GM19023 (cell line): ENCODE results near the gene ADORA1.

Experiments
- ATAC-seq: cut with Tn5 transposase; IDR thresholded peaks from one replicate; pipeline ENCODE4 v1.9.1; 2021; ENCODE audit warnings: mild to moderate bottlenecking, moderate library complexity; ENCODE audit not compliant: unreplicated experiment

Gene ADORA1

GRCh38 chr1:203170625-203171330, 43.3 kb downstream of the ADORA1 start:
- no peak for ATAC-seq

GRCh38 chr1:203171341-203172183, 44.0 kb downstream of the ADORA1 start:
- no peak for ATAC-seq

- no peak for ATAC-seq
Measured at GRCh38 chr1:203172184-203173010, 44.9 kb downstream of the ADORA1 start.

GRCh38 chr1:203173011-203173555, 45.6 kb downstream of the ADORA1 start:
- ATAC-seq: no peak

- peak; percentile 86 for ATAC-seq
Measured at GRCh38 chr1:203173566-203173965, 46.0 kb downstream of the ADORA1 start.

- no peak for ATAC-seq
Measured at GRCh38 chr1:203174324-203174985, 46.9 kb downstream of the ADORA1 start.

- ATAC-seq: no peak
Measured at GRCh38 chr1:203175237-203175826, 47.8 kb downstream of the ADORA1 start, which contains the start of gene MYBPH. Gene MYBPH (minus strand): TSS chr1:203175826. CDS start chr1:203175755, 71 bp downstream.

- ATAC-seq: no peak
Measured at GRCh38 chr1:203175827-203176241, 48.3 kb downstream of the ADORA1 start.

- no peak for ATAC-seq
Measured at GRCh38 chr1:203176273-203177035, 48.9 kb downstream of the ADORA1 start.

GRCh38 chr1:203177036-203177405, 49.5 kb downstream of the ADORA1 start:
- ATAC-seq: no peak

- ATAC-seq: no peak
Measured at GRCh38 chr1:203177470-203178039, 50.0 kb downstream of the ADORA1 start.

GRCh38 chr1:203178083-203178482, 50.6 kb downstream of the ADORA1 start:
- ATAC-seq: no peak

- no peak for ATAC-seq
Measured at GRCh38 chr1:203178821-203179666, 51.5 kb downstream of the ADORA1 start.

- ATAC-seq: no peak
Measured at GRCh38 chr1:203179667-203180005, 52.1 kb downstream of the ADORA1 start.

GRCh38 chr1:203180611-203181330, 53.2 kb downstream of the ADORA1 start:
- ATAC-seq: no peak

- no peak for ATAC-seq
Measured at GRCh38 chr1:203181586-203182386, 54.3 kb downstream of the ADORA1 start.
